SKM-1 (cell line): ENCODE data around the gene AEBP1.

Experiments used
- DNase-seq: peaks from one replicate; lab custom pipeline; 2025; ENCODE audit not compliant: unreplicated experiment; lab: John Stamatoyannopoulos, UW

Gene AEBP1

GRCh38 chr7:44103566-44103922 lies 601 bp upstream of the AEBP1 start:
- no peak for DNase-seq

GRCh38 chr7:44104860-44105771 lies 971 bp downstream of the AEBP1 start:
- no peak for DNase-seq

DNA sequence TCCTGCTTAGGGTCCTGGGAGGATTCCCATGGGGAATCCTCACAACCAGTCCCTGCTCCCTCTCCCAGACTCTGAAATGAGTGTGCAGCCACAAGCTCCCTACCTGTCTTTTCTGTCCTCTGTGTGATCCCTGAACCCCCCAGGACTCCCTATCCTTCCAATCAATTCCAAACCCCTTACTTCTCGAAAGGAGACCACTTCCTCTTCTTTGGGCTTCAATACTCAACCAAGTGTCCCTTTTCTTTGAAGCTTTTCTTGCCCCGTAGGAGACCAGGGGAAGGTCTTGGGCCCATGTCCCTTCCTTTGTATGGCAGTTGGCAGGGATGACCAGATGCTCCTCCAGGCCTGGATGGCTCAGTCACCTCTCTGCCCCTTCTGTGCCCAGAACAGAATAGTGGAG lies 1.7 kb downstream of the AEBP1 start:
- DNase-seq, result no peak

- DNase-seq, result no peak
These were observed 2.3 kb downstream of the AEBP1 start for GRCh38 chr7:44106311-44107065.

DNA sequence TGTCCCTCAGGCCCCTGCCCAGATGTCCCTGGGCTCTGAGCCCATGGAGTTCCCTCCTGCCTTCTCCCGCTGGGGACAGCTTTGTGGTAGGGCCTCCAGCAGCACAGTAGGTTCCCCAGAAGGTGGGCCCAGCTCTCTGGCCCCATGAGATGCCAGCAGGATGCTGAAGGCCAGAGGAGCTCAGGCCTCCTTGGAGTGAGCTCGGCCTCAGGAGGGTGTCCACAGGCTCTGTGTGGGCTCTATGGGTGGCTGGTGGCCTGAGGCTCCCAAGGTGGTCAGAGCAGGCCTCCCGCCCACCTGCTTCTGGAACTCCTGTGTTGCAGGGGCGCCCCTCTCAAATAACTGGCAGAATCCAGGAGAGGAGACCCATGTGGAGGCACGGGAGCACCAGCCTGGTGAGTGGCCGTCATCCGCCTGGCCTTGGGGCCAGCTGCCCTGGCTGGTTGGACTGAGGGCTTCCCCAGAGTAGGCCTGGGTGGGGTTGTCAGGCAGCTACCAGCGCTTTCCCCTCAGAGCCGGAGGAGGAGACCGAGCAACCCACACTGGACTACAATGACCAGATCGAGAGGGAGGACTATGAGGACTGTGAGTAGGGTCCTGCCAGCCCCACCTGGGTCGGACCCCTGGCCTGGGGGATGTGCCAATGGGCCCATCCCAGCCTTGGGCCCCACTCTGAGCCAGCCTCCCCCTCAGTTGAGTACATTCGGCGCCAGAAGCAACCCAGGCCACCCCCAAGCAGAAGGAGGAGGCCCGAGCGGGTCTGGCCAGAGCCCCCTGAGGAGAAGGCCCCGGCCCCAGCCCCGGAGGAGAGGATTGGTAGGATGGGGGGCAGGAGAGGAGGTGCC lies 3.2 kb downstream of the AEBP1 start:
- DNase-seq, result no peak

DNA sequence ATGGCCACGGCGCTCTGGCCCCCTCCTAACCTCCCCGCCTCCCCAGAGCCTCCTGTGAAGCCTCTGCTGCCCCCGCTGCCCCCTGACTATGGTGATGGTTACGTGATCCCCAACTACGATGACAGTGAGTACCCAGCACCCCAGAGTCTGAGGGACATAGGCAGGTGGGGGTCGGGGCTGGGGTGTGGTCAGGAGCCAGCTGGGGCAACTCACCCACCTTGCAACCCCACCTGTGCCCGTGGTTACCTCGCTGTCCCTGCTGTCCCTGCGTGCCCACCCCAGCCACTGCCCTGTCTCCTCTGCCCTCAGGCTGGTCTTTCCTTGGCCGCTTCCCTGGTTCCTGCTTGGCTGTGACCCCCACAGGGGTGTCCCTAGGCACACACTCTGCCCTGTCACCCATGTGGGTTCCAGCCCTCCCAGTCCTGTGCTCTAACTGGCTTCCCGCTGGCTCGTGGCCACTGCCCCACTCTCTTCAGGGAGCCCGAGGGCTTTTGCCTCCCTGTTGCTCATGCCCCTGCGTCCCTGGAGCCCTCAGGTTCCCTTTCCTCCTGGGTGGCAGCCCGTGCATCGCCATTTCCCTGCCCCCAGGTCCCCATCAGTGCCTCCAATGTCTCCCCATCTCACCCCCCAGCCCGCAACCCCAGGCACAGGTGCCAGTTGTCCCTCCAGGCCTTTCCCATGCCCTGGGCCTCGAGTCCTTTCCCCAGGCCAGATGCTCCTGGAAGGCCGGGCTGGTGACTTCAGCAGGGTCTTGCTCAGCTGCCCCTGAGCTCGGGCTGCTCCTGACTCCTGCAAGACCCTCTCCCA lies 4.0 kb downstream of the AEBP1 start:
- no peak for DNase-seq

DNA sequence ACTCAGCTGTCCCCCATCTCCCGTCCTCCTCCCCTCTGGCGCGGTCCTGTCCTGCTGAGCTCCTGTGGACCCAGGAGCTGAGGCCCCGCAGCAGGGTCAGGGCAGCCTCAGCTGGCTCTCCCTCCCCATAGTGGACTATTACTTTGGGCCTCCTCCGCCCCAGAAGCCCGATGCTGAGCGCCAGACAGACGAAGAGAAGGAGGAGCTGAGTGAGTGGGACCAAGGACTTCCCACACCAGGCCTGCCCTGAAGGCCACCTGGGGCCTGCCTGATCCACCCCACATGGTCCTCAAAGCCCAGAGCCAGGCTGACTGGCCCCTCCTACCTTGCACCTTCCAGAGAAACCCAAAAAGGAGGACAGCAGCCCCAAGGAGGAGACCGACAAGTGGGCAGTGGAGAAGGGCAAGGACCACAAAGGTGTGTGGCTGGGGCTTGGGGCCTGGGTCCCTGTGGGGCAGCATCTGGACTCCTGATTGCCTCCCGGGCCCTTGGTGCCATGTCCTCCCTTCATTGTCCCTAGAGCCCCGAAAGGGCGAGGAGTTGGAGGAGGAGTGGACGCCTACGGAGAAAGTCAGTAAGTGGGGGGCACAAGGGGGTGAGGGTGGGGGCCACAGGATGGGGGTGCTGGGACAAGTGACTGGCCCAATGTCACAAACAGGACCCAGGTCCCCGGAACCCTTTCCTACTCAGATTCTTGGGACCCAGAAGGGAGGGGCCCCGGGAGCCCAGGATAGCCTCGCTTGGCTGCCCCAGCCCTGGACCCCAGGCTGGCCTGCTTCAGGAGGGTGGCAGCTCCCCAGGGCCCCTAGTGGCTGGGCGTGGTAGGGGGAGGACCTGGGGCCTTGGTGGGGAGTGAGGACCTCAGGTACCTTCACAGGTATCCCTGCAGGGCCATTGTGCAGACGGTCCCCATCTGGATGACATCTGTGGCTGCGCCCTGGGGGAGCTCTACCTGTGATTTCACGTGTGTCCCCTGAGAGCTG lies 4.9 kb downstream of the AEBP1 start:
- no peak for DNase-seq

GRCh38 chr7:44109991-44110390 lies 5.8 kb downstream of the AEBP1 start:
- DNase-seq, result no peak

DNA sequence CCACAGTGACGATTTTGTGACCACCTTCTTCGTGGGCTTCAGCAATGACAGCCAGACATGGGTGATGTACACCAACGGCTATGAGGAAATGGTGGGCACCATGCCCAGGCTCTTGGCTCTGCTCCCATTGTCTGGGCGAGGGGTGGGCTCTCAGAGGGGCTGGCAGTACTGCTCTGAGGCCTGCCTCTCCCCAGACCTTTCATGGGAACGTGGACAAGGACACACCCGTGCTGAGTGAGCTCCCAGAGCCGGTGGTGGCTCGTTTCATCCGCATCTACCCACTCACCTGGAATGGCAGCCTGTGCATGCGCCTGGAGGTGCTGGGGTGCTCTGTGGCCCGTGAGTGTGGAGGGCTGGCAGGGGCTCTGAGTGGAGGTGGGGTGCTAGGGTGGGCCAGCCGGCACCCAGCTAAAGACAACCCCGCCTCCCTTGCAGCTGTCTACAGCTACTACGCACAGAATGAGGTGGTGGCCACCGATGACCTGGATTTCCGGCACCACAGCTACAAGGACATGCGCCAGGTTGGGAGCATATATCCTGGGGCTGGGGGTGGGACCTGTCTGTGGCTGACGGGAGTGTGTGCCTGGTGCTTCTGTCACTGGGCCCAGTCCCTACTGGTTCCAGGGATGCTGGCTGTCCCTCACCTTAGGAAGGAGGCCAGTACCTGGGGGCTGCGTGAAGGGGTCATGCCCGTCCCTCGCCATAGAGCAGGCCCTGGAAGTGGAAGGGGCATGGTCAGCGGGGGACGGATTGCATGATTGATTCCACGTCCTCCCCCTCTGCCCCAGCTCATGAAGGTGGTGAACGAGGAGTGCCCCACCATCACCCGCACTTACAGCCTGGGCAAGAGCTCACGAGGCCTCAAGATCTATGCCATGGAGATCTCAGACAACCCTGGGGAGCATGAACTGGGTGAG lies 6.8 kb downstream of the AEBP1 start:
- DNase-seq, result no peak

- DNase-seq, result no peak
These were observed 7.6 kb downstream of the AEBP1 start for GRCh38 chr7:44111761-44112160.

DNA sequence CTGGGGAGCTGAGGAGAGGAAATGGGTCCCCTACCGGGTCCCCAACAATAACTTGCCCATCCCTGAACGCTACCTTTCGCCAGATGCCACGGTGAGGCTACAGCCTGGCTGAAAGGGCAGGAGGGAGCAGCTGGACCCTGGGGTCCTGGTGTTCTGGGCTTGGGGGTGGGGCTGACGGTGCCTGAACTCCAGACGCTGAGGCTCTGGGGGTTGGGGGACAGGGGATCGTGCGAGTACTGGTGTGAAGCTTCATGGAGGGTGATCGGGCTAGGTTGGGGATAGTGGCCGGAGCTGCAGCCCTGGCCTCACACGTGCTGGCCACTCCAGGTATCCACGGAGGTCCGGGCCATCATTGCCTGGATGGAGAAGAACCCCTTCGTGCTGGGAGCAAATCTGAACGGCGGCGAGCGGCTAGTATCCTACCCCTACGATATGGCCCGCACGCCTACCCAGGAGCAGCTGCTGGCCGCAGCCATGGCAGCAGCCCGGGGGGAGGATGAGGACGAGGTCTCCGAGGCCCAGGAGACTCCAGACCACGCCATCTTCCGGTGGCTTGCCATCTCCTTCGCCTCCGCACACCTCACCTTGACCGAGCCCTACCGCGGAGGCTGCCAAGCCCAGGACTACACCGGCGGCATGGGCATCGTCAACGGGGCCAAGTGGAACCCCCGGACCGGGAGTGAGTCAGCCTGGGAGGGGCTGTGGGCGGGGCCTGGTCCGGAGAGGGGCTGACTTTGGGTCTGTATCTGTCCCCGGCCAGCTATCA lies 8.3 kb downstream of the AEBP1 start:
- DNase-seq, result no peak

DNA sequence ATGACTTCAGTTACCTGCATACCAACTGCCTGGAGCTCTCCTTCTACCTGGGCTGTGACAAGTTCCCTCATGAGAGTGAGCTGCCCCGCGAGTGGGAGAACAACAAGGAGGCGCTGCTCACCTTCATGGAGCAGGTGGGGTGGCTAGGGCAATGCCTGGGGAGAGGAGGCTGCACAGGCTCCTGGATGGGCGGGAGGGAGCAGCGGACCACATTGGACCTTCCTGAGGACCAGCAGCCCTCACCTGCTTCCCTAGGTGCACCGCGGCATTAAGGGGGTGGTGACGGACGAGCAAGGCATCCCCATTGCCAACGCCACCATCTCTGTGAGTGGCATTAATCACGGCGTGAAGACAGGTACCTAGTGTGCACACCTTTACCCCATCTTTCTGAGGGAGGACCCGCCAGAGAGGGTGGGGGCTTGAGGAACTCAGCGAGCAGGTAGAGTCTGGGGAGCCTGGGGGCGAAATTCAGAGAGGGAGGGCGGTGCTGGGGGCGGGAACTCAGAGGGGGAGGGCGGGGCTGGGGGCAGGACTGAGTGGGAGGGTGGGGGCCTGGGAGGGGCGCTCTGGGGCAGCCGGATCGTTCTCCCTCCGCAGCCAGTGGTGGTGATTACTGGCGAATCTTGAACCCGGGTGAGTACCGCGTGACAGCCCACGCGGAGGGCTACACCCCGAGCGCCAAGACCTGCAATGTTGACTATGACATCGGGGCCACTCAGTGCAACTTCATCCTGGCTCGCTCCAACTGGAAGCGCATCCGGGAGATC lies 9.0 kb downstream of the AEBP1 start:
- DNase-seq, result no peak

DNA sequence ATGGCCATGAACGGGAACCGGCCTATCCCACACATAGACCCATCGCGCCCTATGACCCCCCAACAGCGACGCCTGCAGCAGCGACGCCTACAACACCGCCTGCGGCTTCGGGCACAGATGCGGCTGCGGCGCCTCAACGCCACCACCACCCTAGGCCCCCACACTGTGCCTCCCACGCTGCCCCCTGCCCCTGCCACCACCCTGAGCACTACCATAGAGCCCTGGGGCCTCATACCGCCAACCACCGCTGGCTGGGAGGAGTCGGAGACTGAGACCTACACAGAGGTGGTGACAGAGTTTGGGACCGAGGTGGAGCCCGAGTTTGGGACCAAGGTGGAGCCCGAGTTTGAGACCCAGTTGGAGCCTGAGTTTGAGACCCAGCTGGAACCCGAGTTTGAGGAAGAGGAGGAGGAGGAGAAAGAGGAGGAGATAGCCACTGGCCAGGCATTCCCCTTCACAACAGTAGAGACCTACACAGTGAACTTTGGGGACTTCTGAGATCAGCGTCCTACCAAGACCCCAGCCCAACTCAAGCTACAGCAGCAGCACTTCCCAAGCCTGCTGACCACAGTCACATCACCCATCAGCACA lies 9.7 kb downstream of the AEBP1 start:
- DNase-seq, result no peak

DNA sequence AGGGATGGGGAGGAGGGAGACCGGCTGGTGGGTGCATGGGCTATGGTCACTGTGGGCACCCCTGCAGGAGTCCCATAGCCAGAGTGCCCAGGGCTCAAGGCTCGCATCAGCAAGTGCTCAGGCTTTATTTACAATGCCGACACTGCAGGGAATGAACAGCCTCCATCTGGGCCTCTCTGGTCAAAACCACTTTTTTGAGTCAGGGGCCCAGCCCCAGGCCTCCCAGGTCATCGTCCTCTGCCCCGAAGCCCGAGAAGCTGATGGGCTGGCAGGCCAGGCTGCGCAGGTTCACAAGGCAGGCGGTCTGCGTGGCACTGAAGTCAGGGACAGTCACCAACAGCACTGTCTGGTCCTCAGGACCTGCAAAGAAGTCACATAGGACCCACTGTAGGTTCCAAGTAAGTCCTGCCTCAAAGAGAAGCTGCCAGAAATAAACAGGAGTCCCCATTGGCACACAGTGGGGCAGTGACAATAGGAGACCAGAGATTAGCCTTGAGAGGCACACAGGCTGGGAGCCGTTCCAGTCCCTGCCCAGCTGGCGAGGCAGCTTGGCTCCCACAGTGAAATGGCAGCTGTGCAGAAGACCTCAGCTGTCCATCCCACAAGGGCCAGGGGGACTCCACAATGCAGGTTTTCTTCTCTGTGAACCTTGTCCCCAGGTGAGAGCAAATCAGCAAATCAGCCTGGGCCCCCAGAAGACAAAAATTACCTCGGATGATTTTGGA lies 10.6 kb downstream of the AEBP1 start:
- DNase-seq, result no peak

DNA sequence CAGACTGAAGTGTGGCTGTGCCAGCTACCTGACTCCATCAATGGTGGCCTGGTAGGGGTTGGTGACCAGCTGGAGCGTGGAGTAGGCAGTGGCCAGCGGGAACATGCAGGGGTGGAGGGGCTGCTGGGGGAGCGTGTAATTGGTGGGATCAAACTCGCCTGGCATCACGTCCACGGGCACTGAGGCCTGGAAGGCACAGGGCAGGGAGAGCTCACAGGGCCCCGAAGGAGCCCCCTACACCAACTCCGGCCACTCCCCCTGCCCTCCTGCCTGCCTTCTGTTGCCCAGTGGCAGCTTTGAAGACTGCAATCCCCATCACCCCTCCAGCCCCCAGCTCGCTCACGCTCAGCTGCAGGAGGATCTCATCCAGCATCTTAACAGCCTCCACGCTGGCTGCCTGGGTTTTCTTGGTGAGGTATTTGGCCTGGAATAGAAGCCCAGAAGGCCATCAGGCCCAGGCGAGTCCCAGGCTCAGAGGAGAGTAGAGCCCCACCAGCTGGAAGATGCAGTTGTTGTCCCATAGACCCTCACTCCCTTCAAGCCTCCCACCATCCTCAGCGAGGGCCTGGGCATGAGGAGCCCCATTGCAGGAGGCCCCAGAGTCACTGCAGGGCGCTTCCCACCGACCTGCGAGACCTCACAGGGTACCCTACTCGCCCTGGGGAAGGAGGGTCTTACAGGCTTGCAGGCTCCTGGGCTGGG lies 12.1 kb downstream of the AEBP1 start:
- DNase-seq, result no peak
